Peyer's patch (tissue), 4 donors: Measurements from ENCODE around the gene STX16. TPM values are rescaled to one million over a fixed set of nuclear protein-coding genes. Genes with fewer than 3 reads are reported as not detected.

Experiments used
- DNase-seq, 3 donors: peaks; one replicate each; pipeline ENCODE4 v3.0.0-alpha.2; 2017 to 2019
- H3K27ac ChIP-seq, 4 donors: fragments of 200-600 bp; sonication (generic); one replicate each; pipeline ENCODE4 v1.5.1; 2016 to 2019
- H3K27me3 ChIP-seq, 2 donors: fragments of 200-600 bp; sonication (generic); one replicate each; pipeline ENCODE4 v1.5.1; 2019
- H3K36me3 ChIP-seq, 3 donors: fragments of 200-600 bp; sonication (generic); one replicate each; pipeline ENCODE4 v1.5.1; 2016 to 2019
- H3K4me1 ChIP-seq, 4 donors: fragments of 200-600 bp; sonication (generic); one replicate each; pipeline ENCODE4 v1.5.1; 2016 to 2019
- H3K4me3 ChIP-seq, 4 donors: fragments of 200-600 bp; sonication (generic); 1 replicate in 3 of 4; 2 replicates in 1 of 4; pipeline ENCODE4 v1.5.1; 2016 to 2019; ENCODE audit warnings: mild to moderate bottlenecking in 1 of 4
- H3K9me3 ChIP-seq, 4 donors: fragments of 200-600 bp; sonication (generic); one replicate each; pipeline ENCODE4 v1.5.1; 2016 to 2019; ENCODE audit warnings: mild to moderate bottlenecking in 1 of 4
- CTCF ChIP-seq, 6 experiments: fragments of 450-650 bp in 4 of 6; fragments of 200-600 bp in 2 of 6; sonication (generic) in 1 of 6; IDR thresholded peaks; one replicate each; pipeline ENCODE4 v1.5.1; 2017 to 2019; ENCODE audit warnings: antibody characterized with exemption in 6 of 6, mild to moderate bottlenecking in 3 of 6, moderate library complexity in 1 of 6
- POLR2A ChIP-seq, 2 donors: fragments of 450-650 bp; IDR thresholded peaks; one replicate each; pipeline ENCODE4 v1.5.1; 2017; ENCODE audit warnings: antibody characterized with exemption in 2 of 2, mild to moderate bottlenecking in 2 of 2, moderate library complexity in 2 of 2
- total RNA-seq, 4 donors: library from RNA; depleted of rRNA; stranded (reverse); fragments of >200 nt; gene quantifications; one replicate each; pipeline ENCODE4 v1.1.0, GENCODE V29; 2016

The STX16 gene
- total RNA-seq, 4 donors from 2014 or later, result 58.0 to 262 (median 84.0) TPM

- H3K9me3 ChIP-seq, result no peaks in the 10 kb centered on the region
- peaks cover 0 to 17% (median 0%) of the 10 kb centered on the region in 3 donors for H3K36me3 ChIP-seq
- peak overlapping the region; percentile 2 to 55 (median 26) for H3K27ac ChIP-seq
- TF ChIP-seq POLR2A (IDR thresholded peaks at IDR 0.05) (no peak), CTCF (IDR thresholded peaks at IDR 0.05) (no peak)
- H3K4me3 ChIP-seq, result no peak overlapping the region
- DNase-seq, result peak in 1 of 3 donors; percentile 20
- H3K4me1 ChIP-seq, result peaks cover 0 to 19% (median 0%) of the 10 kb centered on the region in 4 donors
- no peaks in the 10 kb centered on the region for H3K27me3 ChIP-seq
Measured at GRCh38 chr20:58660855-58661597, 9.9 kb downstream of the STX16 start.

GRCh38 chr20:58661598-58662473 lies 10.8 kb downstream of the STX16 start:
- Histone ChIP-seq H3K4me3 (no peak overlapping the region), H3K9me3 (no peaks in the 10 kb centered on the region), H3K36me3 (peaks cover 0 to 17% (median 0%) of the 10 kb centered on the region in 3 donors), H3K27me3 (no peaks in the 10 kb centered on the region), H3K4me1 (peaks cover 0 to 11% (median 0%) of the 10 kb centered on the region in 4 donors), H3K27ac (peak overlapping the region; percentile 2 to 55 (median 26))
- TF ChIP-seq CTCF (IDR thresholded peaks at IDR 0.05) (no peak), POLR2A (IDR thresholded peaks at IDR 0.05) (no peak)
- peak in 1 of 3 donors; percentile 5 for DNase-seq

GRCh38 chr20:58664331-58664730 lies 13.2 kb downstream of the STX16 start:
- H3K36me3 ChIP-seq, result peaks cover 0 to 30% (median 0%) of the 10 kb centered on the region in 3 donors

GRCh38 chr20:58664883-58665282 lies 13.8 kb downstream of the STX16 start:
- no peaks in the 10 kb centered on the region for H3K9me3 ChIP-seq
- H3K27ac ChIP-seq, result no peak overlapping the region
- H3K4me1 ChIP-seq, result no peaks in the 10 kb centered on the region
- DNase-seq, result no peak
- peaks cover 0 to 36% (median 0%) of the 10 kb centered on the region in 3 donors for H3K36me3 ChIP-seq
- no peak overlapping the region for H3K4me3 ChIP-seq
- TF ChIP-seq CTCF (IDR thresholded peaks at IDR 0.05) (no peak), POLR2A (IDR thresholded peaks at IDR 0.05) (no peak)
- no peaks in the 10 kb centered on the region for H3K27me3 ChIP-seq

More at GRCh38 chr20:58664331-58664730, 13.2 kb downstream of the STX16 start:
- no peaks in the 10 kb centered on the region for H3K27me3 ChIP-seq
- no peak for DNase-seq
- H3K4me1 ChIP-seq, result no peaks in the 10 kb centered on the region
- no peak overlapping the region for H3K27ac ChIP-seq
- no peak for TF ChIP-seq POLR2A (IDR thresholded peaks at IDR 0.05)
- TF ChIP-seq CTCF (IDR thresholded peaks at IDR 0.05), result no peak
- H3K4me3 ChIP-seq, result no peak overlapping the region
- no peaks in the 10 kb centered on the region for H3K9me3 ChIP-seq

GRCh38 chr20:58665606-58666005 lies 14.5 kb downstream of the STX16 start:
- DNase-seq, result no peak
- TF ChIP-seq POLR2A (IDR thresholded peaks at IDR 0.05), result no peak
- no peak for TF ChIP-seq CTCF (IDR thresholded peaks at IDR 0.05)
- H3K4me1 ChIP-seq, result no peaks in the 10 kb centered on the region

More at GRCh38 chr20:58665606-58666005, 14.5 kb downstream of the STX16 start:
- H3K27ac ChIP-seq, result no peak overlapping the region
- H3K27me3 ChIP-seq, result no peaks in the 10 kb centered on the region
- H3K36me3 ChIP-seq, result peaks cover 0 to 43% (median 0%) of the 10 kb centered on the region in 3 donors
- no peak overlapping the region for H3K4me3 ChIP-seq
- no peaks in the 10 kb centered on the region for H3K9me3 ChIP-seq
